Activated CD4-positive, alpha-beta T cell treated with anti-CD3 and anti-CD28 coated beads, Interleukin-2, amount 10 ng/mL, durations not matched to agents 24 days and 14 days (primary cell): Measurements from ENCODE around the gene KIAA1143. TPM values are rescaled to one million over a fixed set of nuclear protein-coding genes. Genes with fewer than 3 reads are reported as not detected.

Source experiments
- DNase-seq: peaks from one replicate; pipeline ENCODE4 v3.0.0; 2022
- H3K27ac Mint-ChIP-seq: one replicate; pipeline ENCODE4 v1.8.0; 2022; ENCODE audit warnings: mild to moderate bottlenecking, mixed read lengths
- H3K27me3 Mint-ChIP-seq: one replicate; pipeline ENCODE4 v1.8.0; 2022; ENCODE audit warnings: mixed read lengths
- H3K36me3 Mint-ChIP-seq: one replicate; pipeline ENCODE4 v1.8.0; 2022; ENCODE audit warnings: low read depth, mild to moderate bottlenecking, mixed read lengths
- H3K4me1 Mint-ChIP-seq: one replicate; pipeline ENCODE4 v1.8.0; 2021; ENCODE audit warnings: mixed read lengths
- H3K4me3 Mint-ChIP-seq: one replicate; pipeline ENCODE4 v1.8.0; 2022; ENCODE audit warnings: mild to moderate bottlenecking, moderate library complexity, mixed read lengths
- H3K9me3 Mint-ChIP-seq: one replicate; pipeline ENCODE4 v1.8.0; 2021; ENCODE audit warnings: mixed read lengths
- intact Hi-C: fragments of 100-400 bp; cut with micrococcal nuclease; formaldehyde crosslinking; loops from one replicate; pipeline ENCODE4 v1.15.1; 2023
- total RNA-seq: library from RNA; stranded (reverse); gene quantifications from 2 replicates; pipeline ENCODE4 v1.2.3, GENCODE V29; 2022

Gene KIAA1143
- 40.7 and 47.4 TPM in 2 replicates for total RNA-seq

GRCh38 chr3:44761424-44762169 lies at the start of gene KIAA1143, which contains the start of gene KIF15:
KIAA1143 (minus strand) TSS chr3:44761619; CDS start chr3:44761602, 17 bp downstream.
KIF15 (plus strand) TSS chr3:44761794; CDS start chr3:44761866, 72 bp downstream.
- Mint-ChIP-seq H3K4me3 (peak within 1 kb of the TSS; percentile 97), H3K27me3 (no peaks in the 10 kb centered on the region), H3K4me1 (peaks cover 34% of the 10 kb centered on the region), H3K27ac (peak within 1 kb of the TSS; percentile 85), H3K36me3 (peaks cover 72% of the 10 kb centered on the region), H3K9me3 (peaks cover 31% of the 10 kb centered on the region)
- intact Hi-C loops: loop anchor here (1.0 to 10.0 kb wide), 8 partner anchors 32 to 1139 kb away; partner anchors contain the start of genes ABHD5, ANO10, EXOSC7 and TCAIM
- DNase-seq: peak; percentile 99

DNA sequence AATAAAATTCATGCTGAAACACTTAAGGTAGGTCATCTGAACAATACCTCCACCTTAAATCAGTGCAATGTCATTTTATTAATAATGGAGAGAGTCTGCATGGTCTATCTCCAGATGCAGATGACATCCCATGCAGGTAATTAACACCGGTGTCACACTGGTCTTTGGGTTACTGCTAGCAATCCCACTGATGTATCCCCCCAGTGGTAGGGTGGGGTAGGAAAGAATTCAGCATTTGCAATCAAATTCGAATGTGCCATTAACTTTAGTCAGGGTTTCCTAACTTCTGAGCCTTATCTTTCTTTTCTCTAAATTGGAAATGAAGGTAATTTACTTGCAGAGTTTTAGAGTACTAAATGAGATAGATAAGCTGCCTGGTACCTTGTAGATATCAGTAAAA lies 44.5 kb upstream of the KIAA1143 start:
- DNase-seq: no peak
- H3K4me3 Mint-ChIP-seq: no peak overlapping the region
- H3K9me3 Mint-ChIP-seq: no peaks in the 10 kb centered on the region
- no peaks in the 10 kb centered on the region for H3K27me3 Mint-ChIP-seq
- intact Hi-C loops: no loop called here
- H3K4me1 Mint-ChIP-seq: no peaks in the 10 kb centered on the region
- no peak overlapping the region for H3K27ac Mint-ChIP-seq
- H3K36me3 Mint-ChIP-seq: peaks cover 44% of the 10 kb centered on the region

DNA sequence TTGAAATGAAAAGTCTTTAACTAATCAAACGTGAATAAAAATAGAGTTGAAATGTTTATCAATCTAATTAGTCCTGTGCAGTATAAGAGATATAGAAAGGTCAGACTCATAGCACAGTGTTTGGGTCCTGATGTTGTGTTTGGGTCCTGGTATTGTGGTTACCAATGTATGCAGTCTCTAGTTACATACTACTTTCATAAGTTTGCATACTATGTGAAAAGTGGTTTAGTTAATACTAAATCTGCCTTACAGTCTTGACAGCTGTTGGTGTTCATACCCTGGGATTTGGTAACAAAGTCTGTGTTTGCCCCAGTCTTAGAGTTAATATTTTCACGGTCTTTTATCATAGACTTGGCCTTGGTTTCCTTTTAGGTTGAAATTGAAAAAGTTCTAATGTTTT lies 41.9 kb upstream of the KIAA1143 start:
- H3K36me3 Mint-ChIP-seq: peaks cover 44% of the 10 kb centered on the region
- intact Hi-C loops: no loop called here
- no peak overlapping the region for H3K4me3 Mint-ChIP-seq
- no peaks in the 10 kb centered on the region for H3K27me3 Mint-ChIP-seq
- no peaks in the 10 kb centered on the region for H3K9me3 Mint-ChIP-seq
- no peak overlapping the region for H3K27ac Mint-ChIP-seq
- DNase-seq: no peak
- no peaks in the 10 kb centered on the region for H3K4me1 Mint-ChIP-seq

DNA sequence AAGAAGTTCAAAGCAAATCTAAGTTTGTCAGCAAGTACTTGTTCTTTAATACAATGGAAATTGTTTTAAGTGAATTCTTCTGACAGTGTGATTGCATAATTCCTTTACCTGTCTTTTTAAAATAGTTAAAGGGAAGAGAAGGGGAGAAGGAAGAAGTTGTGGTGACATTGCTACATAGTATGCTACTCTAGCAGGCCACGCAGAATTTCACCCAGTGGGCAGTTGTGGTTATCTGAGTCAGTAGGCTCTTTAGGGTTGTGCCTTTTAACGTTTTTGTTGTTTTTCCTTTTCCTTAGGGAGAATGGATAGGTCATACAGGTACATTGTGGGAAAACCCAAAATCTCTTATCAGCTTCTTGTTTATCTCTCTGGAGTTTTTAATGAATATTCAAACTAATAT lies 40.6 kb upstream of the KIAA1143 start:
- intact Hi-C loops: no loop called here
- Mint-ChIP-seq H3K4me3 (no peak overlapping the region), H3K9me3 (no peaks in the 10 kb centered on the region), H3K27ac (no peak overlapping the region), H3K27me3 (no peaks in the 10 kb centered on the region), H3K36me3 (peaks cover 46% of the 10 kb centered on the region), H3K4me1 (no peaks in the 10 kb centered on the region)
- no peak for DNase-seq

GRCh38 chr3:44795197-44795596 lies 33.8 kb upstream of the KIAA1143 start:
- no peak for DNase-seq
- Mint-ChIP-seq H3K27me3 (no peaks in the 10 kb centered on the region), H3K4me1 (no peaks in the 10 kb centered on the region), H3K4me3 (no peak overlapping the region), H3K9me3 (no peaks in the 10 kb centered on the region), H3K36me3 (peaks cover 47% of the 10 kb centered on the region), H3K27ac (no peak overlapping the region)
- intact Hi-C loops: no loop called here

DNA sequence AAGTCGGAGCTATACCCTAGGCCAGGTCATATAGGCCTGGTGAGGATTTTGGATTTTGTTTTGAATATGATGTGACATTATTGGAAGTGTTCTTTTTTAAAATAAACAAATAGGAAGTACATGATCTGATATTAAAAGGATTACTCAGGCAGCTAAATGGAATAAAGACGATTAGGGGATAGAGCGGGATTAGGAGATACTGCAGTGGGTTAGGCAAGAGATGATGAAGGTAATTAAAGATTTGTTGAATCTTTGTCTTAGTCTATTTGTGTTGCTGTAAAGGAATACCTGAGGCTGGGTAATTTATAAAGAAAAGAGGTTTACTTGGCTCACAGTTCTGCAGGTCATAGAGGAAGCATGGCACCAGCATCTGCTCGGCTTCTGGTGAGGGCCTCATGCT lies 21.5 kb upstream of the KIAA1143 start:
- H3K27me3 Mint-ChIP-seq: no peaks in the 10 kb centered on the region
- no peak for DNase-seq
- H3K9me3 Mint-ChIP-seq: no peaks in the 10 kb centered on the region
- no peak overlapping the region for H3K27ac Mint-ChIP-seq
- H3K4me1 Mint-ChIP-seq: no peaks in the 10 kb centered on the region
- H3K4me3 Mint-ChIP-seq: no peak overlapping the region
- peaks cover 60% of the 10 kb centered on the region for H3K36me3 Mint-ChIP-seq
- intact Hi-C loops: no loop called here

DNA sequence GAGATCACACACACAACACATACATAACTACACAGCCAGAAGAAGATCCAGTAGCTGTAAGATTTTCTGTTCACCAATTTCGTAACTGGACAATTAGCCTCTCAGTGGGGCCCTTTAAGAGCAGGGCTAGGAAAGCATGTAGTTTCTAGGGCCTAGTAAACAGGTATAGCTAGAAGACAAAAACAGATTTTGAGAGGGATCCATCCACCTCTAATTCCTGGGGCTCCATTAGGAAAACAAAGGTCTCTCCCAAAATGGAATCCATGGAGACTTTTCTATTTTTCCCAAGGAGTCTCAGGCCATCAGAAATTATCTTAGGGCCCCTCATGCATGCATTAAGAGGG lies 10.7 kb upstream of the KIAA1143 start:
- H3K27ac Mint-ChIP-seq: no peak overlapping the region
- no peaks in the 10 kb centered on the region for H3K27me3 Mint-ChIP-seq
- H3K4me3 Mint-ChIP-seq: no peak overlapping the region
- peaks cover 19% of the 10 kb centered on the region for H3K9me3 Mint-ChIP-seq
- intact Hi-C loops: no loop called here
- H3K36me3 Mint-ChIP-seq: peaks cover 75% of the 10 kb centered on the region
- DNase-seq: no peak
- H3K4me1 Mint-ChIP-seq: no peaks in the 10 kb centered on the region

DNA sequence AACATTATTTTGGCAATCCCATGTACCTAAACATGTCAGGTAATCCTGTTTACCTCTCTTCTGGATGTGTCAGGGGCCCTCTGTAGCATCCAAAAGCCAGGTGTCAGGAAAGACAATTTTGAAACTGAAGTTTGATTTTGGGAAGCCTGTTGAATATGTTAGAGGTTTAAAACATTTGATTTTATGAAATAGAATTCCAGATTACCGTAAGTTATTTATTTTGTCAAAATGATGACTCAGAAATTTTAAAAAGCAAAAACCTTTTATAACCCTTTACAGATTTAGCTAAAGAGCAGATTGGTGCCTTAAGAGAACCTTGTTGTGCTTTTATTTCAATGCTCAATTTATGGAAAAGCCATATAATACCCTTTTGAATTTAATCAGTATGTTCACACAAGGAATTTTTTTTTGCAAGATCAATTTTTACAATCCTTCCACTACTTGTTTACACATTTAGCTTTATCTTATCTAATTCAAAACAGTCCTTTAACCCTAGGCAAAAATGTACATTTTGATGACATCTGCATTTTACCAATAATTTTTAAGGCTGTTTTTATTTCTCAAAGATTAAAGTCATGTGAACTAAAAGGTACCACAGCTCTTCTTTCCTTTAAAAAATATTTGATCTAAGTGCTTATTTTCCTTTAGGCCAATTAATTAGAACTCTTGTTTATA lies 10.1 kb upstream of the KIAA1143 start:
- no peak overlapping the region for H3K4me3 Mint-ChIP-seq
- H3K27me3 Mint-ChIP-seq: no peaks in the 10 kb centered on the region
- no peaks in the 10 kb centered on the region for H3K4me1 Mint-ChIP-seq
- no peak overlapping the region for H3K27ac Mint-ChIP-seq
- no peak for DNase-seq
- intact Hi-C loops: no loop called here
- peaks cover 20% of the 10 kb centered on the region for H3K9me3 Mint-ChIP-seq
- H3K36me3 Mint-ChIP-seq: peaks cover 77% of the 10 kb centered on the region

- intact Hi-C loops: loop anchor here (5.0 to 10.0 kb wide), 4 partner anchors 213 to 1142 kb away; partner anchors contain the start of genes ABHD5, ANO10, EXOSC7 and ZDHHC3
- DNase-seq: no peak
- H3K27me3 Mint-ChIP-seq: no peaks in the 10 kb centered on the region
- H3K4me1 Mint-ChIP-seq: peaks cover 34% of the 10 kb centered on the region
- H3K36me3 Mint-ChIP-seq: peaks cover 73% of the 10 kb centered on the region
- H3K9me3 Mint-ChIP-seq: peaks cover 28% of the 10 kb centered on the region
- H3K4me3 Mint-ChIP-seq: no peak overlapping the region
- H3K27ac Mint-ChIP-seq: no peak overlapping the region
These were observed 2.8 kb upstream of the KIAA1143 start for GRCh38 chr3:44764248-44764647.

- Mint-ChIP-seq H3K4me1 (peaks cover 34% of the 10 kb centered on the region), H3K27ac (peak overlapping the region; percentile 85), H3K4me3 (peak overlapping the region; percentile 97), H3K36me3 (peaks cover 72% of the 10 kb centered on the region), H3K27me3 (no peaks in the 10 kb centered on the region), H3K9me3 (peaks cover 29% of the 10 kb centered on the region)
- intact Hi-C loops: loop anchor here (5.0 to 10.0 kb wide), 4 partner anchors 215 to 1140 kb away; partner anchors contain the start of genes ABHD5, ANO10, EXOSC7 and ZDHHC3
- no peak for DNase-seq
These were observed 1.3 kb upstream of the KIAA1143 start for GRCh38 chr3:44762690-44763089.

DNA sequence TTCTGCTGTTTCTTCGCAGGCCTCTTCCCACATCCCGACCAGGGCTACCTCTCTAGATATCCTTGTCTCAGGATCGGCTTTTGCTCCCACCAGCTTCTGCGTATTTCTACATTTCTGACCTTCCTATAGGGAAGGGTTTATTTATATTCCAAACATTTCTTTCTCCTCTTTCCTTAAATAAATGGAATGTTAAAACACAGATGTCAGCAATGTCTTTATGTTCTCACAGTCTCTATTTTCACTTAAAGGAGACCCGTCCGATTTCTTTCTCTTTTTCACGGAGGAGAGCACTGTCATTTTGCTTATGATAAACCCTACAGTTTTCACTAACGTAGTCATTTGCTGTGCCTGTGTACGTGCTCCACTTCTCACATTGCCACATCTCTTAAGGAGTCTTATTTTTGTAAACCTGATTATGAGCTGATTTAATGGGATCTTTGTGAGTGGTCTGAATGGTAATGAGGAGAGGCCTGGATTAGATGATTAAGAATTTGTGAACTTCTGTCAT lies 805 bp upstream of the KIAA1143 start:
- H3K36me3 Mint-ChIP-seq: peaks cover 72% of the 10 kb centered on the region
- H3K4me3 Mint-ChIP-seq: peak overlapping the region; percentile 97
- peaks cover 34% of the 10 kb centered on the region for H3K4me1 Mint-ChIP-seq
- H3K27me3 Mint-ChIP-seq: no peaks in the 10 kb centered on the region
- intact Hi-C loops: loop anchor here (5.0 to 10.0 kb wide), 4 partner anchors 215 to 1140 kb away; partner anchors contain the start of genes ABHD5, ANO10, EXOSC7 and ZDHHC3
- H3K27ac Mint-ChIP-seq: peak overlapping the region; percentile 85
- peaks cover 32% of the 10 kb centered on the region for H3K9me3 Mint-ChIP-seq
- peak; percentile 60 for DNase-seq

GRCh38 chr3:44761101-44761423 lies 357 bp downstream of the KIAA1143 start:
- H3K9me3 Mint-ChIP-seq: peaks cover 27% of the 10 kb centered on the region
- intact Hi-C loops: loop anchor here (1.0 to 10.0 kb wide), 8 partner anchors 32 to 1139 kb away; partner anchors contain the start of genes ABHD5, ANO10, EXOSC7 and TCAIM
- peaks cover 73% of the 10 kb centered on the region for H3K36me3 Mint-ChIP-seq
- H3K4me3 Mint-ChIP-seq: peak overlapping the region; percentile 97
- peak overlapping the region; percentile 85 for H3K27ac Mint-ChIP-seq
- no peaks in the 10 kb centered on the region for H3K27me3 Mint-ChIP-seq
- no peak for DNase-seq
- peaks cover 30% of the 10 kb centered on the region for H3K4me1 Mint-ChIP-seq

DNA sequence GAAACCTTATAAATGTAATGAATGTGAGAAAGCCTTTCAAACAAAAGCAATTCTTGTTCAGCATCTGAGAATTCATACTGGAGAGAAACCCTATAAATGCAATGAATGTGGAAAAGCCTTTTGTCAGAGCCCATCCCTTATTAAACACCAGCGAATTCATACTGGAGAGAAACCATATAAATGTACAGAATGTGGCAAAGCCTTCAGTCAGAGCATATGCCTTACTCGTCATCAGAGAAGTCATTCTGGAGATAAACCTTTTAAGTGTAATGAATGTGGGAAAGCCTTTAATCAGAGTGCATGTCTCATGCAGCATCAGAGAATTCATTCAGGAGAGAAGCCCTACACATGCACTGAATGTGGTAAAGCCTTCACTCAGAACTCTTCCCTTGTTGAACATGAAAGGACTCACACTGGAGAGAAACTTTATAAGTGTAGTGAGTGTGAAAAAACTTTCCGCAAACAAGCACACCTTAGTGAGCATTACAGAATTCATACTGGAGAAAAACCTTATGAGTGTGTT lies 26.7 kb downstream of the KIAA1143 start:
- DNase-seq: no peak
- Mint-ChIP-seq H3K4me3 (no peak overlapping the region), H3K27me3 (no peaks in the 10 kb centered on the region), H3K27ac (no peak overlapping the region), H3K9me3 (peaks cover 28% of the 10 kb centered on the region), H3K36me3 (peaks cover 31% of the 10 kb centered on the region), H3K4me1 (peaks cover 3% of the 10 kb centered on the region)
- intact Hi-C loops: no loop called here
